ENCODE results near the gene AZIN2. TPM values are rescaled to one million over a fixed set of nuclear protein-coding genes. Genes with fewer than 3 reads are reported as not detected.

The AZIN2 gene
- 10 to 100 TPM; 11.0 to 12.0 TPM for total RNA-seq

DNA sequence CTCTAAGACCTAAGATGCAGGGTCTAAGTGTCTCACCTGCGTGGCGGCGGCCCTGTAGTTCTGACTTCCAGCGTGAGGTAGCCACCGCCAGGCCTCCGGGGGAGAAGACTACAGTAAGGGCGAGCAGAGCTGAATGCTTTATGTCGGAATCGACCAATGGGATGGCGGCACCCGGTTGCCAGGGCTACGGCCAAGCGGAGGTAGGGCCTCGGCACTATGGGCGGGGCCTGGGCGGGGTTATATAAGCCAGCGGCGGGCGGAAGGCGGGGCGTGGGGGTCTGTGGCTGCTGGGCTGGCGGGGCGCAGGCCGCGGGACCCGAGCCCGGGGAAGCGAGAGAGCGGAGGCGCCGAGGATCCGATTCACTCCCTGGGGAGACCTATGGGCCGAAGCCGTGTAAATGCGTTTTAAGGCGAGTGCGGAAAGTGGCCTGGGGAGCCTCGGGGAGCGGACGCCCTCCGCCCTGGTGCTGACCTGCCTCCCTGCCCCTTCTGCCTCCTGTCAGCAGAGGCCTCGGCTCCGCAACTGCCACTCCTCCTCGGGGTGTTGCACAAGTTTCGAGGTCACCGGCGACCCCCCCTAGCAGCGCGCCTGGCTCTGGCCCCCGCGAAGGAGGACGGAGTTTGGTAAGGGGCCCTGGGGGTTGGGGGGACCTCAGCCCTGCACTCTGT, at the start of gene AZIN2:
Gene AZIN2 (plus strand): TSS at position 269 of the 669 bp plus-strand sequence. CDS start 1,097 bp downstream, outside the sequence.
- DNase-seq (peak; percentile 98), ATAC-seq (peak; percentile 97)
- CTCF ChIA-PET = interaction anchor here (0.6 to 3.4 kb wide), 7 partner anchors 8 to 208 kb away, joined by 3 to 22 read pairs (median 4); no protein-coding TSS in a partner anchor
- no peak within 1 kb of the TSS for H3K27ac Mint-ChIP-seq
- POLR2A ChIA-PET = interaction anchor here (0.6 kb wide), 1 partner anchor 25 kb away, joined by 4 read pairs; no protein-coding TSS in a partner anchor
- peaks cover 7% of the 10 kb centered on the region for H3K36me3 Mint-ChIP-seq (ENCODE audit: low read depth)
- peaks cover 34% of the 10 kb centered on the region for H3K4me1 Mint-ChIP-seq (ENCODE audit: low read depth)
- peak within 1 kb of the TSS; percentile 78 for H3K4me3 Mint-ChIP-seq
- H3K27me3 Mint-ChIP-seq (ENCODE audit: low read depth) = peaks cover 7% of the 10 kb centered on the region
- H3K9me3 Mint-ChIP-seq (ENCODE audit: insufficient read depth) = no peaks in the 10 kb centered on the region

DNA sequence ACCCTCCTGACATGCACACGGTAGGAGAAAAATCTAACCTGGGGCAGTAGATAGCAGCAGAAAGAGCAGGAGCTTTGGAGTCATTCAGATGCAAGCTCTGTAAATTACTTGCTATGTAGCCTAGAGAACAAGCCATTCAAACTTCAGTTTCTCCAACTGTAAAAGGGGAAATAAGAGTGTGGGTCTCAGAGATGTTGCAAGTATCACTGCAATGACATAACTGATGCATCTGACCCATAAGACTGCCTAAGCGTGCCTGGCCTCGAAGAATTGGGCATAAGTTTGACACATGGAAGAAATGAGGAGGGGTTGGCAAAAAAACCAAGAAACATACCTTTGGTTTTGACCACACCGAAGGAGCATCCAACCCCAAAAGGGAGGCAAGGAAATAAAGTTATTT, 49.4 kb upstream of the AZIN2 start:
- Mint-ChIP-seq H3K4me3 (no peak overlapping the region), H3K9me3 (ENCODE audit: insufficient read depth) (no peaks in the 10 kb centered on the region), H3K27me3 (ENCODE audit: low read depth) (no peaks in the 10 kb centered on the region), H3K27ac (no peak overlapping the region), H3K4me1 (ENCODE audit: low read depth) (peaks cover 67% of the 10 kb centered on the region), H3K36me3 (ENCODE audit: low read depth) (peaks cover 59% of the 10 kb centered on the region)
- ChIA-PET CTCF (interaction anchor here (1.1 to 2.8 kb wide), 2 partner anchors 10 to 99 kb away, joined by 3 to 7 read pairs; no protein-coding TSS in a partner anchor), POLR2A (no interaction called here)
- no peak for ATAC-seq
- DNase-seq = no peak

DNA sequence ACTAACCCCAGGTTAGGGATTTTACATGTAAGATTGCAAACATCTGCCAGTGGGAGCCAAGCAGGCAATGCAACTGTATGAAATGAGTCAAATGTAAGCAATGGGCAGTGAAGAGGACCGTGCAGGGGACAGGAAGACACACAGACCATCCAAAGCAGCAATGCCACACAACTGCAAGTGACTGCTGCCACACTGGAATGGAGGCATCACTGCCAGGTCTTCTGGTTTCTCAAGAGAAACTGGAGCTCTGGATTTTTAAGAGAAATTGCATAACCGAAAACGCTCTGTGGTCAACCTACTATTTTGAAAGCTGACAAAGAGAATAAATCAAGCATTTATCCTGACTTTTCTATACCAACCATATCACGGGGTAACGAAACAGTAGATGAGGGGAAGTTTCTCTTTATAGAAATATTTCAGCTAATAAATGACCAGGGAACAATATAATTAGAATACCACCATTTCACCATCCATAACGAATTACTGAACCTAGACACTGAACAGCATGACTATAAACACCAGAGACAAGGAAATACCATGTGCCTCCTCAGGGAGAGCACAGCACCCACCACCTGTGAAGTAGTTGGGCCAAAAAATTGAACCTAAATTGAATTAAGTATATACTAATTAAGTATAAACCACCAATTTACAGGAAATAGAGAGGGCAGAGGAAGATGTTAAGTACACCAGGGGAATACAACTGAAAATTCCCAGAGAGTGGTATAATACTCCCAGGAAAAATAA, 48.7 kb upstream of the AZIN2 start:
- Mint-ChIP-seq H3K36me3 (ENCODE audit: low read depth) (peaks cover 61% of the 10 kb centered on the region), H3K4me3 (no peak overlapping the region), H3K9me3 (ENCODE audit: insufficient read depth) (peaks cover 3% of the 10 kb centered on the region), H3K27me3 (ENCODE audit: low read depth) (no peaks in the 10 kb centered on the region), H3K27ac (no peak overlapping the region), H3K4me1 (ENCODE audit: low read depth) (peaks cover 70% of the 10 kb centered on the region)
- CTCF ChIA-PET = interaction anchor here (1.1 to 2.8 kb wide), 2 partner anchors 23 to 100 kb away, joined by 3 to 7 read pairs; no protein-coding TSS in a partner anchor
- DNase-seq (no peak), ATAC-seq (no peak)
- POLR2A ChIA-PET = no interaction called here

DNA sequence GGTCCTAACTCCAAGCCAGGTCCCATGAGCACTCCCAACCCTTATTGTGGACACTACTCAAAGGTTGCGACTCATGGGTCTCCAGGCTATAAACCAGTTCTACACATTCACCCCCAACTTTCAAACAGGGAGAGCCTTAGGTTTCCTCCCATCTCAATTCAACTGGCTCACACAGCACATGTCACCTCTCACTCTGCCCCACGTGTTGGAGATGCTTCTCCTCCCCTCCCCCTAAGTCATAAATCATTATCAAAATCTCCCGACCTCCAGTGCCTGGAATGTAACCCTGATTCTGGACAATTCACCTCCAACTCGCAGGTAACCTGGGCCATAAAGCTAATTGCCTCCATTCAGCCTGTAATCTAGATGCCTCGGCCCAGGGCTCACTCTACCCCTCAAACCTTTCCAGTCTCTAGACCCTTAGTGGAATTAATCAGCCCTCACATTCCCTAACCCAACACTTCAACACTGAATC, 44.9 kb upstream of the AZIN2 start:
- POLR2A ChIA-PET = interaction anchor here (1.3 kb wide), 1 partner anchor 55 kb away, joined by 3 read pairs; no protein-coding TSS in a partner anchor
- Mint-ChIP-seq H3K4me1 (ENCODE audit: low read depth) (peaks cover 52% of the 10 kb centered on the region), H3K27me3 (ENCODE audit: low read depth) (no peaks in the 10 kb centered on the region), H3K4me3 (peak overlapping the region; percentile 91), H3K27ac (peak overlapping the region; percentile 88), H3K36me3 (ENCODE audit: low read depth) (peaks cover 34% of the 10 kb centered on the region), H3K9me3 (ENCODE audit: insufficient read depth) (peaks cover 4% of the 10 kb centered on the region)
- ATAC-seq = peak; percentile 1
- peak; percentile 29 for DNase-seq
- CTCF ChIA-PET = interaction anchor here (1.0 to 1.4 kb wide), 2 partner anchors 50 to 102 kb away, joined by 3 to 7 read pairs; no protein-coding TSS in a partner anchor

DNA sequence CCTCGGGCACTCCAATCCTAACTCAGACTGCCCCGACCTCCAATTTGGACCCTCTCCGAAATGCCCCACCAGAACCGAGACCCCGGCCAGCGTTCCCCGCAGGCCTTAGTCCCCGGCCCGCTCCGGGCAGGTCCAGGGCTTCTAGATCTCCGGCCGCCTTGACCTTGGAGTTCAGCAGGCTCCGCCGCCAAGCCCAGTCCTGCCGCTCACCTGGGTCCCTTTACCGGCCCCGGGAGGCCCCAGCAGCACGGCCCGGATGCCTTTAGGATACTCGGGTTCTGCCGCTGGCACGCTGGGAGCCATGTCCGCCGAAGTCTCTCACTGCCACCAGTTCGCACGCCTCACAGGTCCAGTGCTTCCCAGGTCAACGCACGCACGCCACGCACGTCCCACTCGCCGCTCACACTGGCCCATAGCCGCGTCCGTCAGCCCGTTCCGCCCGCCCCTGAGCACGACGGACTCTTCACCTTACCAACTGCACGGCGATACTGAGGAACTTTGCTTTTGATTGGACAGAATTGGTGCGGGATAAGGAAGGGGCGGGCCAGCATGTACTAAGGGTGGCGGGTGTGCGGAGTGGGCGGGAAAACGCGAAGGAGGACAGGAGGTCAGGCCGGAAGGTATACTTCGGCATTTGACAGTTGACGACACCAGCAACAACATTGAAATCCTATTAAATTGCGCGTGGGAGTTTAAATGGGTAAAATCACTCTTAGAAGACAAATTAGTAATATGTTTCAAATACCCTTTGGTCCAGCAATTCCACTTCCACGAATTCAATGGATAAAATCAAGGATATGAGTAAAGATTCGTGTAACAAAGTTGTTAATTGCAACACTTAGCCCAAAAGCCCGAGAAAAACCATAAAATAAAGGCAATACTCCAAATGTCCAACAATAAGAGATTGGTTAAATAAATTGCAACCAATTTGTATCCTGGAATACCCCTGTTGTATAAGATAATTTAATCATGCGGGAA, 44.1 kb upstream of the AZIN2 start, which contains the start of gene AK2:
Gene AK2 (minus strand): TSS at position 358 of the 978 bp plus-strand sequence. CDS start 55 bp downstream, at position 303.
- peak; percentile 95 for DNase-seq
- Mint-ChIP-seq H3K9me3 (ENCODE audit: insufficient read depth) (peaks cover 4% of the 10 kb centered on the region), H3K4me3 (peak within 1 kb of the TSS; percentile 91), H3K36me3 (ENCODE audit: low read depth) (peaks cover 29% of the 10 kb centered on the region), H3K27ac (peak within 1 kb of the TSS; percentile 88), H3K27me3 (ENCODE audit: low read depth) (no peaks in the 10 kb centered on the region), H3K4me1 (ENCODE audit: low read depth) (peaks cover 47% of the 10 kb centered on the region)
- CTCF ChIA-PET = interaction anchor here (1.3 kb wide), 1 partner anchor 90 kb away, joined by 4 read pairs; no protein-coding TSS in a partner anchor
- POLR2A ChIA-PET = no interaction called here
- ATAC-seq = peak; percentile 100

DNA sequence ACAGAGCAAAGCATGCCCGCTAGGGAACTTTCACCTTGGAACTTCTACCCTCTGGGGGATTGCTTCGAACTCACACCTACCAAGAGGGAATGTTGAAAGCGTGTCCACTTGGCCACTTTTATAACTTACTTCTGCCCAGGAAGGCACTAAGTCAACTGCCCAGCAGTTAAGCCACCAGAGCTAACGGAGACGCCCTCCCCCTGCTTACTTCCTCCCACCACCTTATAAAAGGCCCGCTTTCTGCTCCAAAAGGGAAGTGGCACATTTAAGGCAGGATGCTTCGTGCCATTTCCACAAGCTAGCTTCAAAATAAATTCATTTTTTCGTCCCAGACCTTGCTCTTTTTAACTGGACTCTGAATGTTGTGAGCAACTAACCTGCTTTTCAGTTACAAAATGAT, 41.1 kb upstream of the AZIN2 start:
- Mint-ChIP-seq H3K9me3 (ENCODE audit: insufficient read depth) (peaks cover 4% of the 10 kb centered on the region), H3K4me1 (ENCODE audit: low read depth) (peaks cover 28% of the 10 kb centered on the region), H3K4me3 (no peak overlapping the region), H3K27ac (no peak overlapping the region), H3K36me3 (ENCODE audit: low read depth) (peaks cover 14% of the 10 kb centered on the region), H3K27me3 (ENCODE audit: low read depth) (peaks cover 7% of the 10 kb centered on the region)
- ChIA-PET CTCF (interaction anchor here (0.9 kb wide), 1 partner anchor 46 kb away, joined by 3 read pairs; no protein-coding TSS in a partner anchor), POLR2A (interaction anchor here (0.7 kb wide), 1 partner anchor 105 kb away, joined by 3 read pairs; no protein-coding TSS in a partner anchor)
- DNase-seq (no peak), ATAC-seq (no peak)

DNA sequence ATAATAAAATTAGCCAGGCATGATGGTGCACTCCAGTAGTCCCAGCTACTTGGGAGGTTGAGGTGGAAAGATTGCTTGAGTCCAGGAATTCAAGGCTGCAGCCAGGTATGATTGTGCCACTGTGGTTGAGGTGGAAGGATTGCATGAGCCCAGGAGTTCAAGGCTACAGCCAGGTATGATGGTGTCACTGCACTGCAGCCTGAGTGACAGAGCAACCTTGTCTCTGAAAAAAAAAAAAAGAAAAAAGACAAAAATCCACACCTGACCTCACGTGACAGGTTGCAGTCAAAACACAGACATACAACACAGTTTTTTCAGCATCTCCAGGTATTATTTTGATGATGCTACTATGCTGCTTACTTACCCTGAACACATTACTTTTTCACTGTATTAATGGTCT, 39.9 kb upstream of the AZIN2 start:
- H3K9me3 Mint-ChIP-seq (ENCODE audit: insufficient read depth) = peaks cover 4% of the 10 kb centered on the region
- ATAC-seq (no peak), DNase-seq (no peak)
- H3K4me1 Mint-ChIP-seq (ENCODE audit: low read depth) = peaks cover 29% of the 10 kb centered on the region
- no peak overlapping the region for H3K27ac Mint-ChIP-seq
- no peak overlapping the region for H3K4me3 Mint-ChIP-seq
- peaks cover 7% of the 10 kb centered on the region for H3K27me3 Mint-ChIP-seq (ENCODE audit: low read depth)
- CTCF ChIA-PET = no interaction called here
- POLR2A ChIA-PET = no interaction called here
- H3K36me3 Mint-ChIP-seq (ENCODE audit: low read depth) = peaks cover 8% of the 10 kb centered on the region

DNA sequence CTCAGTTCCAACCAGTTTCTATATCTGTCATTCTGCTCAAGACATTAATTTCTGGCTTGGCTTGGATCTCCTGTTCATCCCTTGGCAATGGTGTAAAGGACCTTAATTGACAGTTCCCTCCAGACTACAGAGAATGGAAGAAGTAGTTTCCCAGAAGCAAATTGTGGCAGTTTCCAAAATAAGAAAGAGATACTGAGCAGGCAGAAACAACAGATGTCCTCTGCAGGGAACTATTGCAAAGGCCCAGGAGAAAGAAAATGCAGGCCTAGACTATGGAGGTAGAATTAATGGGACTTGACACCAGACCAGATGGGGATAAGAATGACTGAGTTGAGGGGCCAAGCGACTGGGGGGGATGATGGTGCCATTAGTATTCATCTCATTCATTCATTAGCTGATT, 38.1 kb upstream of the AZIN2 start:
- H3K4me3 Mint-ChIP-seq = no peak overlapping the region
- peaks cover 2% of the 10 kb centered on the region for H3K36me3 Mint-ChIP-seq (ENCODE audit: low read depth)
- peaks cover 13% of the 10 kb centered on the region for H3K27me3 Mint-ChIP-seq (ENCODE audit: low read depth)
- ChIA-PET POLR2A (no interaction called here), CTCF (no interaction called here)
- H3K4me1 Mint-ChIP-seq (ENCODE audit: low read depth) = peaks cover 18% of the 10 kb centered on the region
- DNase-seq = no peak
- H3K27ac Mint-ChIP-seq = no peak overlapping the region
- no peaks in the 10 kb centered on the region for H3K9me3 Mint-ChIP-seq (ENCODE audit: insufficient read depth)
- ATAC-seq = no peak

DNA sequence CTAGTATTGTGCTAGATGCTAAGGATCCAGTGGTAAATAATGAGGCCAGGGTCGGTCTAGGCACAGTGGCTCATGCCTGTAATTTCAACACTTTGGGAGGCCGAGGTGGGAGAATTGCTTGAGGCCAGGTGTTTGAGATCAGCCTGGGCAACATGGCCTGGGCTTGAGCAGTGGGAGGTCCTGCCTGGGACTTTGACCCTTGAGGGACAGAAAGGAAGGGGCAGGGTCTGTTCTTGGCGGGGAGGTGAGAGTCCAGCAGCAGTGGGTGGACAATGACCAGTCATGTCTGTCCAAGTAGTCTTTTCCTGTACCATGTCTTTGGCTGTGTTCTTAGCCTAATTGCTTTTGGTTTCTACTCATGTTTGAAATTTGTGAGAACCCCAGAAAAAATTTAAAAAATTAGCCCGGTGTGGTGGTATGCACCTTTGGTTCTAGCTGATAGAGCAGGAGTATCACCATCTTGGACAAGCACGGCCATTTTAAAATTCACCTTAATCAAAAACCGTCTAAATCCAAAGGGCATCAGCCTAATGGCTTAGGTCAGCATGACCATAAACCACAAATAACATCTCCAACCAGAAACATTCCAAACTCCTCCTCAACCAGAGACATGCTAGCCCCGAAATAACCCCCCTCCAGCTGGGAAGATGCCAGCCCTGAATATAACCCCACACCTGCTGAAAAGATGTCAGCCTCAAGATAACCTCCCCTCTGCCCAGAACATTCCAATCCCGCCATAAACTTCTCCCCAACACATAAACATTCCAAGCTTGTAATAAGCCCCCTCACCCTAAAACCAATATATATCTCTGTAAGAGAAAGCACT, 37.5 kb upstream of the AZIN2 start:
- Mint-ChIP-seq H3K9me3 (ENCODE audit: insufficient read depth) (no peaks in the 10 kb centered on the region), H3K4me1 (ENCODE audit: low read depth) (peaks cover 18% of the 10 kb centered on the region), H3K4me3 (no peak overlapping the region), H3K36me3 (ENCODE audit: low read depth) (peaks cover under 1% of the 10 kb centered on the region), H3K27me3 (ENCODE audit: low read depth) (peaks cover 15% of the 10 kb centered on the region), H3K27ac (no peak overlapping the region)
- ChIA-PET POLR2A (interaction anchor here (0.9 kb wide), 1 partner anchor 13 kb away, joined by 4 read pairs; no protein-coding TSS in a partner anchor), CTCF (no interaction called here)
- no peak for DNase-seq
- ATAC-seq = no peak

DNA sequence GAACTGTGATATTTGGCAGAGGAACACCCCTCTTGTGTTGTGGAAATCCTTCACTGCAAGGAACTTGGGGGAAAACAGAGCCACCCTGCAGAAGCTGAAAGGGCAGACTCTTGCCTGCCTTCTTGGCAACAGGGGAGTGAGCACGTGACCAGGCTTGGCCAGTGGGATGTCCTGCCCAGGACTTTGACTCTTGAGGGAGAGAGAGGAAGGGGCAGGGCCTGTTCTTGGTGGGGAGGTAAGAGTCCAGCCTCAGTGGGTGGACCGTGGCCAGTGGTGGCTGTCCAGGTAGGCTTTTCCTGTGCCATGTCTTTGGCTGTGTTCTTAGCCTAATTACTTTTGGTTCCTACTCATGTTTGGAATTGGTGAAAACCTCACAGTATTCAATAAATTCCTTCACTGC, 35.7 kb upstream of the AZIN2 start:
- Mint-ChIP-seq H3K4me1 (ENCODE audit: low read depth) (peaks cover 21% of the 10 kb centered on the region), H3K36me3 (ENCODE audit: low read depth) (no peaks in the 10 kb centered on the region), H3K9me3 (ENCODE audit: insufficient read depth) (no peaks in the 10 kb centered on the region), H3K27ac (no peak overlapping the region), H3K4me3 (no peak overlapping the region), H3K27me3 (ENCODE audit: low read depth) (peaks cover 15% of the 10 kb centered on the region)
- ATAC-seq (no peak), DNase-seq (no peak)
- CTCF ChIA-PET = interaction anchor here (1.0 kb wide), 1 partner anchor 10 kb away, joined by 3 read pairs; no protein-coding TSS in a partner anchor
- POLR2A ChIA-PET = interaction anchor here (0.7 kb wide), 1 partner anchor 645 kb away, joined by 4 read pairs; no protein-coding TSS in a partner anchor
